Stimulated activated CD8-positive, alpha-beta memory T cell treated with anti-CD3 and anti-CD28 coated beads, Interleukin-2, amount 100 ng/mL, for 1 hour (primary cell): ENCODE measurements around the gene WWTR1.

Experiments used
- DNase-seq, 2 donors: peaks; one replicate each; pipeline ENCODE4 v3.0.0-alpha.2; 2020; ENCODE audit warnings: low read depth in 2 of 2

WWTR1 gene

GRCh38 chr3:149567381-149567780 lies 90.4 kb downstream of the WWTR1 start:
- no peak for DNase-seq

- no peak for DNase-seq
These were observed 91.4 kb downstream of the WWTR1 start for GRCh38 chr3:149566292-149566975.

DNA sequence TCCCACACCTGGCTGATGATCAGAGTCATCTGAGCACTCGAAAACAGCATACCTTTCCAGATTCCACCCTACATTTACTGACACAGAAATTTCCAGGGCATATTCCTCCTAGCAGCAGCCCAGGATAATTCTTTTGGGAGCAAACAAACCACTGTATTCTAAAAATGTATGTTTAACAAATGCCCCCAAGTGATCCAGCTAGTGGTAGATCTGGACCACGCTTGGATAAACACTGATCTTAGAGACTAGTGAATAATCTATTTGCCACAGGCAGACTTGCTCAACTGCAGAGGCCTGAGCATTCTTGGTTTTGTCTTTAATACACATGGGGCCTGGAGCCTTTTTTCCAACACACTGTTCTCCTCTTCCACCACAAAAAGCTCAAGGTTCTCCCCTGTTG lies 93.7 kb downstream of the WWTR1 start:
- DNase-seq, result no peak

- no peak for DNase-seq
These were observed 94.7 kb downstream of the WWTR1 start for GRCh38 chr3:149563114-149563513.

DNA sequence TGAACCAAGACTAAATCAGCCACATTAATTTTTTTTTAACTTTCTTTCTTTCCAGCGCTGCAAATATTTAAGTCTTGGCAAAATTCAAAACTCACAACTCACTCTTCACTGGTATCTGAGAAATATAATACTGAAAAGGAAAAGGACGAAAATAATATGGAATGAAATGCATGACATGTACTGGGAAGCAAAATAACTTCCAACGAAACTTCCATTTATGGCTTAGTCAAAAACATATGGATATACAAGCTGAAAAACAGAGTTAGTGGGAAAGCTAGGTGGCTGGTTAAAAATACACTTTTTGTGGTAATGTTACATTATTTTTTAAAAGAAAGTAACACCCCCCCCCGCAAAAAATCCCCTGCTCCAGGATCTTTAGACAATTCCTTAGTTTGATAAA lies 97.2 kb downstream of the WWTR1 start:
- DNase-seq, result no peak

- no peak for DNase-seq
These were observed 97.8 kb downstream of the WWTR1 start for GRCh38 chr3:149560001-149560400.

DNA sequence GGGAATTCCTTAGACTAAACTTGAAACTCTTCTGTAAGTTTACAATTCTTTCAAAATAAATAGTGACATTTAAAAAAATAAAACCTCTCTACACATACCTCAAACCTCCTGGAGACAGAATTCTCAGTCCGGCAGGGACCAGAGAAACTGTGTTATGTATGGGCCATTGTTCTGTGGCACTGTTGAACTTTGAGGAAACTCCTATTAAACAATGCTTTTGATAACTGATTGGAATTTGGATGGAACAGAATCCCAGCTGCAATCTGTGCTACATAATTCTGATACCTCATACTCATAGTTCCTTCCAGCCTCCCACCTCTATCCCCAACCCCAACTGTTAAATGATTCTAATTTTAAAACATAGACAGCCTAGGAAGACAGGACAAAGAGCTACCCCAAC lies 98.3 kb downstream of the WWTR1 start:
- DNase-seq, result no peak

- no peak for DNase-seq
These were observed 101.9 kb downstream of the WWTR1 start for GRCh38 chr3:149555927-149556326.

DNA sequence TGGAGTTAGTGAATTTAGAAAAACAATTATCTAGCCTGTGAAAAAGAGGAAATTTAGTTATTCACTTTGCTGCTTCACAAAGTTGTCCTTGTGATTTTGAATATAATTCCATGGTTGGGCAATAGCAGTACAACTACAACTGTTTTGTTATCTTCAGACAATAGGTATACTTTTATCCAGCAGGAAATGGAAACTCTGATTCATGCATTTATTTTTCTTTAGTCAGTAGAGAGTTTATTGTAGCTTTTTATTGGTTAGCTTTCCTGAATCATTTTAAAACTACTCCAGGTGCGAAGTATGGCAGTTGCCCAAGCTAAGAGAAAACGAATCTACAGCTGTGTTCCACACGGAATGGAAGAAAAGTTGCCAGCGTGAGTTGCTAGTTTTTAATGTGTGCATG lies 103.0 kb downstream of the WWTR1 start:
- DNase-seq, result no peak

- no peak for DNase-seq
These were observed 103.9 kb downstream of the WWTR1 start for GRCh38 chr3:149553781-149554451.

DNA sequence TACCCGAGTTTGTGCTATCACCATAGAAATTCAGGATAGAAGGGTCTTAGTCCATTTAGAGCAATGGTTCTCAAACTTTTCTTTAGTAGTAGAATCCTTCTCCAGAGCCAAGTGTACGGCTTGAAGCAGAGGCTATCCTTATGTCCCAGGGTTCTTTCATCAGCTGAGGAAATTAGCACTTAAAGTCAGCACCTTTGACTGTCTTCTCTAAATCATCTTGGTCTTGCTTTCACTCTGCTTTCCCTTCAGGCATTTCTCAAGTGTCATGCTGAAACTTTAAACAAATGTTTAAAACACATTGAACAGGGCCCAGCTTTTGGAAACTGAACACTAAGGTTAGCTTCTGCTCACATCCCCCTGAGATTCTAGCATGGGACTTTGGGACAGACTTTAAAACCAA lies 105.1 kb downstream of the WWTR1 start:
- DNase-seq, result no peak

- no peak for DNase-seq
These were observed 106.3 kb downstream of the WWTR1 start for GRCh38 chr3:149551500-149551899.

GRCh38 chr3:149548669-149549065 lies 109.2 kb downstream of the WWTR1 start:
- no peak for DNase-seq

- DNase-seq, result no peak
These were observed 109.7 kb downstream of the WWTR1 start for GRCh38 chr3:149547954-149548668.

GRCh38 chr3:149547413-149547812 lies 110.4 kb downstream of the WWTR1 start:
- no peak for DNase-seq

DNA sequence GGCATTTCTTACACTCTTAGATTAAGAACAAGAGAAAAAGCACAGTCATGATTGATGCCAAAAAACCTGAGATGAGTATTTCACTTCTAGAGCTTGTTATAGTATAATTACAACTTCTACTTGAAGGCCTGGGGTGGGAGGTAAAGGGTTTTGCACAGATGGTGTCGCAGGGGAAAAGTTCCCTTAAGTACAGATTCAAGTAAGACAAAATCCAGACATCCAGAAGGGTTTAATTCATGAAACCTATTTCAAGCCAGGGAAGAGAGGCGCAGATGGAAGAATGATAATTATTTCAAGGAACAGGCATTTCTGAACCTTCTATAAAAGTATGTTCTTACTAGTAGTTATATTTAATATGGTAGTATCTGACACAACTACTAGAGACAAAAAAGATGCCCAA lies 112.8 kb downstream of the WWTR1 start:
- DNase-seq, result no peak

DNA sequence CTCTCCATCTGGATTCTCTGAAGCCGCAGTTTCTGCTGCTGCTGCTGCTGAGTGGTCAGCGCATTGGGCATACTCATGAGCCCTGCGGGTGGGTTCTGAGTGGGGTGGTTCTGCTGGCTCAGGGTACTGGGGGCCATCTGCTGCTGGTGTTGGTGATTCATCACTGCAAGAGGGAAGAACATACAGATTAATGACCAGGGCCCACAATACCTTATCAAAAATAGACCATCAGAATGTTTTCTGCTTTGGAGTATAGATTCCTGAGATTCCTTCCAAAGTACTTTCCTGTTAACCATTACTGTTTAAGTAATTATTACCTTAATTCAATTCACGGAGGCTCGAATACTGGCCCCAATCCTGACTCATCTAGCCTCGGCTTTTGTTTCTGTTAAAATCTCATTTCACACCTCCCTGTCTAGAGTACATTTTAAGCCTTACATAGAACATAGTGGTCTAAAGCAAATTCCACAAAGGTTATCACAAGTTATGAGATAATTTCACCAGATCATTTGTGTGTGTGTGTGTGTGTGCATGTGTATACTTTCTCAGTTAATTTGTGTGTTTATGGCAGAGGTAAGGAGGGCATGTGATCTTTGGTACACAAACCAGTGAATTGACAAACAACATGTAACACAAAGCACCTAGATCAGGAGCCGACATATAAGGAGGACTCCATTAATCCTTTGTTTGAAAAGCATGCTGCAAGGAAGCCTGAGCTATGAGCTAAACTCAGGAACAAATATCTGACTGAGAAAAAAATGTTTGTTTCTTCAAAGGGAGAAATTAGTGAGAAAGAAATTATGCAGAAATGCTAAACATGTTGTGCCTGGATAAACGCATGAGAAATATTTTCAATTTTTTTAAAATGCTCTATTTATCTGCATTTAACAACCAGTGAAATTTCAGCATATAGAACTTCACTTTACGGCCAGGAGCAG lies 115.2 kb downstream of the WWTR1 start:
- DNase-seq, result no peak

DNA sequence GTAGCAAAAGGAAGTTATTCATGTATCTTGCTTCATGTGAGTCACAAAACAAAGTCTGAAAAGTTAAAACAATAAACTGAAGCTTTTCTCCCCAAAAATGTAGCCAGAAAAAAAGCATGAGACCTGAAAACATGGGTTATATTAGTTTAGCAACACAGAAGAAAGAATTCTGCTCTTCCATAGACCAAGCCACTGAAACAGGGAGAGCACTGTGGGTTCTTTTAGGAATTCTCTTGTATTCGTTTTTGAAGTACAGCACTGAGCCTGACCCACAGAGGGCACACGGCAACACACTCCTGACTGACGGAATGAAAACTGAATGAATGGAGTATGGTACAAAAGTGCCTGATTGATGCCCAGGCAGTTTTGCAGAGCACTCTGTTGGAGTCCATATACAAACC lies 116.7 kb downstream of the WWTR1 start:
- DNase-seq, result no peak

GRCh38 chr3:149538371-149538770 lies 119.5 kb downstream of the WWTR1 start:
- DNase-seq, result no peak

GRCh38 chr3:149536429-149536828 lies 121.4 kb downstream of the WWTR1 start:
- no peak for DNase-seq

DNA sequence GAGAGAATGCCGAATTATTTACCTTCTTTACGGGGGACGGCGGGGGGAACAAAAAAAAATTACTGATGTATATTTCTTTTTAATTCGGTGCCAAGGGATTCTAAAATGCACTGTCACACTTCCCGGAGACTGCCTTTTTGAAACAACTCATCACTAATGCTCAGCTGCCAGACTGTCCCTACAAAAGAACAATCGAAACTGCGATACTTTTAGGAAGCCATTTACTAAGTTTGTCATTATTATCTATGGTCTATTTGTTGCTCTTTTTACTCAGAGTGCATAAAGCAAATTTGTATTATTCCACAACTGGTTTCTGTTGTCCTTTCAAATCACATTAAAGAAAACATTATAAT lies 122.5 kb downstream of the WWTR1 start:
- no peak for DNase-seq
